Nephron (organoid): ENCODE data around the gene PLGLB1.
"Not testable (repeated sequence)": the region's sequence is repeated elsewhere in the genome, so short reads cannot be mapped to it uniquely, and the experiment has no call there.

Experiments used
- H3K27ac Mint-ChIP-seq, 3 experiments: 2 replicates each; pipeline ENCODE4 v1.8.0; 2020; ENCODE audit warnings: mixed read lengths in 3 of 3, mild to moderate bottlenecking in 2 of 3, moderate library complexity in 1 of 3
- H3K27me3 Mint-ChIP-seq: 2 replicates; pipeline ENCODE4 v1.8.0; 2021; ENCODE audit warnings: low read depth, mild to moderate bottlenecking, moderate library complexity, mixed read lengths
- H3K36me3 Mint-ChIP-seq: 2 replicates; pipeline ENCODE4 v1.8.0; 2020; ENCODE audit warnings: low read depth, mixed read lengths
- H3K4me1 Mint-ChIP-seq: 2 replicates; pipeline ENCODE4 v1.8.0; 2020; ENCODE audit warnings: mixed read lengths
- H3K4me3 Mint-ChIP-seq, 3 experiments: 2 replicates each; pipeline ENCODE4 v1.8.0; 2020; ENCODE audit warnings: mild to moderate bottlenecking in 3 of 3, mixed read lengths in 3 of 3, moderate library complexity in 2 of 3
- H3K9me3 Mint-ChIP-seq: 2 replicates; pipeline ENCODE4 v1.8.0; 2020; ENCODE audit warnings: mixed read lengths

Gene PLGLB1

GRCh38 chr2:87014489-87015169, 7.0 kb downstream of the PLGLB1 start:
- H3K27me3 Mint-ChIP-seq, H3K4me1 Mint-ChIP-seq, H3K27ac Mint-ChIP-seq, H3K4me3 Mint-ChIP-seq, H3K36me3 Mint-ChIP-seq, H3K9me3 Mint-ChIP-seq: not testable (repeated sequence)

- not testable (repeated sequence) for H3K4me1 Mint-ChIP-seq, H3K9me3 Mint-ChIP-seq, H3K4me3 Mint-ChIP-seq, H3K36me3 Mint-ChIP-seq, H3K27me3 Mint-ChIP-seq, H3K27ac Mint-ChIP-seq
These were observed 17.2 kb downstream of the PLGLB1 start for GRCh38 chr2:87004398-87004797.
